ENCODE data around the gene DIAPH1. TPM values are rescaled to one million over a fixed set of nuclear protein-coding genes. Genes with fewer than 3 reads are reported as not detected.
A peak's percentile ranks its signal among the peaks of the same experiment; 100 is the strongest.

DIAPH1 gene
- total RNA-seq, 1 experiment from 2014 or later: 43.5 TPM

GRCh38 chr5:141639357-141640050 is 20.7 kb upstream of the DIAPH1 start:
- DNase-seq (ENCODE audit: low read depth): no peak

DNA sequence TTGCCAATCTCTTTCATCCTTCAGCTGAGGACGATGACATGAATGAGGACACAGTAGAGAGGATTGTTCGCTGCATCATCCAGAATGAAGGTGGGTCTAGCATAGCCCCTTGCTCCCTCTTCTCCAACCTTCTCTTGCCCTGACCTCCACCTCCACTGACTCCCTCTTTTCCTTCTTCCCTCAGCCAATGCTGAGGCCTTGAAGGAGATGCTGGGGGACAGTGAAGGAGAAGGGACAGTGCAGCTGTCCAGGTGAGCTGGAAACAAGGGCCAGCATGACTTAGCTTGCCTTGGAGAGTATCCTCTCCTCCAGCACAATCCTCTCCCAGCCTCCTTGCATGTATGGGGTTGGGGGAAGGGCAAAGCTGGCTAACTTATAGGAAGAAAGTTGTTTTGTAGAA is 20.0 kb upstream of the DIAPH1 start:
- DNase-seq (ENCODE audit: low read depth): no peak

GRCh38 chr5:141637767-141638419 is 19.1 kb upstream of the DIAPH1 start:
- DNase-seq (ENCODE audit: low read depth): peak; percentile 53

GRCh38 chr5:141637123-141637766 is 18.4 kb upstream of the DIAPH1 start:
- peak; percentile 39 for DNase-seq (ENCODE audit: low read depth)

GRCh38 chr5:141636413-141637122 is 17.8 kb upstream of the DIAPH1 start, which contains the start of the genes HDAC3 and RELL2:
Gene HDAC3 (minus strand): TSS chr5:141636849. CDS start chr5:141636790, 59 bp downstream.
Gene RELL2 (plus strand): TSS chr5:141636997. CDS start chr5:141638226, 1,229 bp downstream.
- DNase-seq (ENCODE audit: low read depth): peak; percentile 96

DNA sequence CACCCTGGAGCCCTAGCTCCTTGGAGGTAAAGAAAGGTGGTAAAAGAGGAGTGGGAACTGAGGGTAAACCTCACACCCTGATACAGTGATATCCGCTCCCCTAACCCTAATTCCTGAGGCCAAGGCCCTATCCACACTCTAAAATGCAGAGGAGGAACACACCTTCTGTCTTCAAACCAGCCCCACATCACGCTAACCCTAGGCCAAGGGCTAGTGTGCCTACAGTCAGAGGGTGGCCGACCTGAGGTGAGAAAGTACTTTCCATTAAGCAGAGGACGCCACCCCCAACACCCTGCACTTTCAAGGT is 17.3 kb upstream of the DIAPH1 start:
- no peak for DNase-seq (ENCODE audit: low read depth)

GRCh38 chr5:141635646-141636045 is 16.8 kb upstream of the DIAPH1 start:
- no peak for DNase-seq (ENCODE audit: low read depth)

GRCh38 chr5:141634720-141635119 is 15.9 kb upstream of the DIAPH1 start:
- no peak for DNase-seq (ENCODE audit: low read depth)

DNA sequence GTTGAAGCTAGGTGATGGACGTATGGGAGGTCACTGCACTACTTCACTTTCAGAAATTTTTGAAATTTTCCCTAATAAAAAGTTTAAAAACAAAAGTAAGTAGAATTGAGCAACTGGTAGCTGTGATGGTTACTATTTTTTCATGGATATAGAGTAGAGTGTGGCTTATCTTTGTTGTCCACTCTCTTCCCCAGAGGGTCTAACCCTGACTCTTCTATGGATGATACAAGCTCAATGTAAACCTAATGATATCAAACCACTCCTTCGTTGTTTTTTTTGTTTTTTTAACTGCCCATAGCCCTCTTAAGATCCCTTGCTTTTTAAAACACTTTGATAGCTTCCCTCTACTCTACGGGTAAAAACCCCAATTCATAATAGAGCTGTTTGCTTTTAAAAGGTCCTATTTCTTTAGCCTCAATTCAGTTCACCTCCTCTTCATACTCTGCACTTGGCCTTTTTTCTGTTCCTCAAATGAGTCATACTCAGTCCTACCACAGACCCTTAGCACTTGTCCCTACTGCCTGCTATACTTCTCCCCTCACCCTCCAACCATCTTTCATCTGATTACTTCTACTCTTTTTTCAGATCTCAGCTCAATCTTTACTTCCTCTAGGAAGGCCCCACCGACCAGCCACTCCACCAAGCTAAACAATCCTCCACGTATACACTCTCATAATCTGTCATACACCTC is 15.2 kb upstream of the DIAPH1 start:
- DNase-seq (ENCODE audit: low read depth): no peak

DNA sequence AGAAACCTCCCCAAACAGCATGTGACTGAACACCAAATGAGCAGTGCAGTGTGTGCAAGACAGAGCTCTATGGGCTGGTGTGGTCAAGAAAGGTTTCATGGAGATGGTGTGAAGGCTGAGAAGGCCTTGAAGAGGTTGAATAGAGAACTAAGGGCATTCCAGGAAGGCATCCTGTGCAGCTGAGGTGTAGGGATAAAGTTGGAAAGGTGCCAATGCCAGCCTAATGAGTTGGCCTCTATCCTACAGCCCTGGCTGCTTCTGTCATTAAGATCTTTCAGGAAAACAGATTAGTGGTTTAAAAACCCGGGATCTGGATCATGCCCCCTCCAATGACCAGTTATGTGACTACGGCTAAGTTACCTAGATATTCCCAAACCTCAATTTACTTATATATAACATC is 13.8 kb upstream of the DIAPH1 start:
- no peak for DNase-seq (ENCODE audit: low read depth)

GRCh38 chr5:141630570-141631140 is 11.9 kb upstream of the DIAPH1 start:
- no peak for DNase-seq (ENCODE audit: low read depth)

- no peak for DNase-seq (ENCODE audit: low read depth)
Measured at GRCh38 chr5:141628175-141628788, 9.5 kb upstream of the DIAPH1 start.

GRCh38 chr5:141623611-141624010 is 4.8 kb upstream of the DIAPH1 start:
- DNase-seq (ENCODE audit: low read depth): no peak

- no peak for DNase-seq (ENCODE audit: low read depth)
Measured at GRCh38 chr5:141623186-141623585, 4.4 kb upstream of the DIAPH1 start.

DNA sequence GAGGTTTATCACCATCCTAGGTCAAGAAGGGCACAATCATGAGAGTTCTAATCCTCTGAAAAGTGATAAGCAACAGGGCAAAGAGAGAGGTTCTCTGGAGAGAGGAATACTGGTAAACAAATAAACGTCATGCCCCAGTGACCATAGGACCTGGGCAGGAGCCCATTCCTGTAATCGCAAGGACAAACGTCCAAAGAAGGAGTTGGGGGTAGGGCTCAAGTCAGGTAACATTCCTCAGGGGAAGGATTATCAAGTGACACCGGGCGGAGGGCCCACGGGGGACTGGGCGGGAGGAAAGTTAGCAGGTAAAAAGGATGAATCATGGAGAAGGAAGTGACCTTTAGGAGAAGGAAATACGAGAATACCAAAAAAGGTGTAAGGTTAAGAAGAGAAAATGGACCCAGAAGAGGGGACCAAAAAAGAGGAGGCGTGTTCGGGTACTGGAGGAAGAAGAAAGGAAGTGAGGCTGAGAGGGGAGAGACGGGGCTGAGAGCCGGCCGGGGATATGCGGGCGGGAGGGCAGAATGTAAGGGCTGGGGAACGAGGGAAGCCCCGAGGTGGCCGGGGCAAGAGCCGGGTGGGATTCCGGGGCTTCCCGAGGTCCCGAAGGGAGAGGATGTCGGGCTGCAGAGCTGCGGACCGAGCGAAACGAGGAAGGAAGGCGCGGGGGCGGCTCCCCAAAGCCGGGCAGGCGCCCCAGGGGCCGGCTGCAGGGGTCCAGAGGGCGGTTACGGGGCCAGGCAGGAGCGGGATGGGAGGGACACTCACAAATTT is 583 bp downstream of the DIAPH1 start:
- DNase-seq (ENCODE audit: low read depth): peak; percentile 54

GRCh38 chr5:141617682-141618029 is 1.1 kb downstream of the DIAPH1 start:
- DNase-seq (ENCODE audit: low read depth): peak; percentile 43

DNA sequence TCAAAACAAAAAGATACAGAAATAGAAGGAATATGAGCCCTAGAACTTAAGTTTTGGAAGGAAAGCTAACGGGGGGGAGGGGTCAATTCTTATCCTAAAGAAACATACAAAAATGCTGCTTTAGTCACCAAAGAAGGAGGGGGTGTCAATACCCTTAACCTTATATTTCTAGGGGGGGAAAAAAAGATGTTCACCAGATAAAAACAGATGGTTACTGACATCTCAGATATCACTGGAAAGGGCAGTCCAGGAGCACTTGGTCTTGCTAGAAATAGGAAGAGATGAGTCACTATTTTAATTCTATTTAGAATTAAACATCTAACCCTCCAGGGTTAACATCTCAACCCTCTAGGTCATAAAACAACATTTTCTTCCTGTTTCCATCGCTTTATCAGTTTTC is 1.7 kb downstream of the DIAPH1 start:
- DNase-seq (ENCODE audit: low read depth): no peak

- no peak for DNase-seq (ENCODE audit: low read depth)
Measured at GRCh38 chr5:141615991-141616720, 2.6 kb downstream of the DIAPH1 start.

- DNase-seq (ENCODE audit: low read depth): no peak
Measured at GRCh38 chr5:141613344-141613743, 5.5 kb downstream of the DIAPH1 start.

DNA sequence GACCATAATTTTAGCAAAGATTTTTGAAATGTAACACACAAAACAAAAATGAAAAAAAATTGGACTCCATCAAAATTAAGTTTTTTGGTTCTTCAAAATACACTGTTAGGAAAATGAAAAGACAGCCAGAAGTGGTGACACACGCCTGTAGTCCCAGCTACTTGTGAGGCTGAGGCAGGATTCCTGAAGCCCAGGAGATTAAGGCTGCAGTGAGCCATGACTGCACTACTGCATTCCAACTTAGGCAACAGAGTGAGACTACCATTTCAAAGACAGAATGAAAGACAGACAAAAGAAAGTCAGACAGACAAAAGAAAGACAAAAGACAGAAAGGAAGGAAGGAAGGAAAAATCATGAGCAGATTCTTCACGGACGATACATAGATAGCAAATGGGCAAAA is 7.5 kb downstream of the DIAPH1 start:
- DNase-seq (ENCODE audit: low read depth): no peak

All from Daoy (cell line).